ENCODE measurements around the gene HLA-DRB1.
"Not testable (repeated sequence)": the region's sequence is repeated elsewhere in the genome, so short reads cannot be mapped to it uniquely, and the experiment has no call there.

The HLA-DRB1 gene

DNA sequence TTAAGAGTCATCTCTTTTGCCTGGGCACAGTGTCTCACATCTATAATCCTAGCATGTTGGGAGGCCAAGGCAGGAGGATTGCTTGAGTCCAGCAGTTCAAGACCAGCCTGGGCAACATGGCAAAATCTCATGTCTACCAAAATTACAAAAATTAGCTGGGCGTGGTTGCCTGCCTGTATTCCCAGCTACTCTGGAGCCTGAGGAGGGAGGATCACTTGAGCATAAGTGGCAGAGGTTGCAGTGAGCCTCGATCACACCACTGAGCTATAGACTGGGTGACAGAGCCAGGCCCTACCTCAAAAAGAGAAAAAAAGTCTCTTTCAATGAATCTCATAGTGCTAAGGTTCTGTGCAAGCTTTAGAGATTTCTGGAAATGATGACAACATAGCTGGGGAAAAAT, 1.5 kb downstream of the HLA-DRB1 start:
- Mint-ChIP-seq H3K9me3 (no peaks in the 10 kb centered on the region), H3K36me3 (ENCODE audit: low read depth) (no peaks in the 10 kb centered on the region), H3K4me1 (peaks cover 11% of the 10 kb centered on the region), H3K27me3 (ENCODE audit: low read depth) (peaks cover 26% of the 10 kb centered on the region), H3K4me3 (no peak overlapping the region), H3K27ac (no peak overlapping the region)
- TF ChIP-seq, protein P1, sequence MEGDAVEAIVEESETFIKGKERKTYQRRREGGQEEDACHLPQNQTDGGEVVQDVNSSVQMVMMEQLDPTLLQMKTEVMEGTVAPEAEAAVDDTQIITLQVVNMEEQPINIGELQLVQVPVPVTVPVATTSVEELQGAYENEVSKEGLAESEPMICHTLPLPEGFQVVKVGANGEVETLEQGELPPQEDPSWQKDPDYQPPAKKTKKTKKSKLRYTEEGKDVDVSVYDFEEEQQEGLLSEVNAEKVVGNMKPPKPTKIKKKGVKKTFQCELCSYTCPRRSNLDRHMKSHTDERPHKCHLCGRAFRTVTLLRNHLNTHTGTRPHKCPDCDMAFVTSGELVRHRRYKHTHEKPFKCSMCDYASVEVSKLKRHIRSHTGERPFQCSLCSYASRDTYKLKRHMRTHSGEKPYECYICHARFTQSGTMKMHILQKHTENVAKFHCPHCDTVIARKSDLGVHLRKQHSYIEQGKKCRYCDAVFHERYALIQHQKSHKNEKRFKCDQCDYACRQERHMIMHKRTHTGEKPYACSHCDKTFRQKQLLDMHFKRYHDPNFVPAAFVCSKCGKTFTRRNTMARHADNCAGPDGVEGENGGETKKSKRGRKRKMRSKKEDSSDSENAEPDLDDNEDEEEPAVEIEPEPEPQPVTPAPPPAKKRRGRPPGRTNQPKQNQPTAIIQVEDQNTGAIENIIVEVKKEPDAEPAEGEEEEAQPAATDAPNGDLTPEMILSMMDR (IDR thresholded peaks at IDR 0.05; ENCODE audit: unreplicated experiment in 3 of 3), result no peak

DNA sequence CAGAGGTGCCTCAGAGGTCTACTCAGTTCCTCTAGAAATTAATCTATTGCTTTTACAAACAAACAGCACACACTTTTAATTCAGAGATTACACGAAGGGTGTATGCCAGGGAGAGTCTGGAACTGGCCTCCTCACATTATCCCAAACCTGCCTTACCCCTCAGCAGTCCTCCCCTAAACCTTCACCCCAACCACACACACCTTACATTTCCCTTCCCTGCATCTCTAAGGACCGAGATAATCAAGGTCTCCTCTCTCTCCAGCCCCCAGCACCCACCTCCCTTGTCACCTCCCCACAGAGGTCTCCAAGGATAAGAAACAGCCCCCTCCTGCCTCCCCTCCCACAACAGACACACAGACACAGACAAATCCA, 6.1 kb downstream of the HLA-DRB1 start:
- Mint-ChIP-seq H3K4me3 (peak overlapping the region; percentile 84 to 91 (median 86)), H3K36me3 (ENCODE audit: low read depth) (no peaks in the 10 kb centered on the region), H3K27ac (no peak overlapping the region), H3K9me3 (no peaks in the 10 kb centered on the region), H3K4me1 (peaks cover 11% of the 10 kb centered on the region), H3K27me3 (ENCODE audit: low read depth) (peaks cover 35% of the 10 kb centered on the region)
- TF ChIP-seq, protein P1 (IDR thresholded peaks at IDR 0.05; ENCODE audit: unreplicated experiment in 3 of 3), result no peak

DNA sequence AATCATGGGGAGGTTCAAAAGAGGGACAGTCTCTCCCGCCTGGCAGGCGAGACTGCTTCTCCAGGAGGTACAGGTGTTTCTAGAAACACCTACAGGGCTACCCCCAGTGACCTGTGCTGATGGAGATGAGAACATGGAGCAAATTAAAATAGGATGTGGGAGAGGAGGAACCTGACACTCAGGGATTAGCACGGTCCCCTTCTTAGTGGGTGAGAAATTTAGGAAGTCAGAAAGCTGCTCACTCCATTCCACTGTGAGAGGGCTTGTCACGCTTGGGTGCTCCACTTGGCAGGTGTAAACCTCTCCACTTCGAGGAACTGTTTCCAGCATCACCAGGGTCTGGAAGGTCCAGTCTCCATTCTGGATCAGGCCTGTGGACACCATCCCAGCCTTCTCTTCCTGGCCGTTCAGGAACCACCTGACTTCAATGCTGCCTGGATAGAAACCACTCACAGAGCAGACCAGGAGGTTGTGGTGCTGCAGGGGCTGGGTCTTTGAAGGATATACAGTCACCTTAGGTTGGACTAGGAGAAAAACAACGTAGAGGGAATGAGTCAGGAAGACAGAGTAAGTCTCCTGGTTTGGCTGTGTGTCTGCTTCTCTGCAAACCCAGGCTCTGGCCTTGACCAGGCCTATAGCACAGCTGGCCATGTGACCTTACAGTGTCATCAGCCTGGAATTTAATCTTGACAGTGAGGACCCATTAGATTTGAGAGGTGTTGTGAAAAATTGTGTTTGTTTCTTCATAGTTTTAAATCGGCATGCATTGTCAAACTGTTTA, 8.1 kb downstream of the HLA-DRB1 start:
- H3K27me3 Mint-ChIP-seq (ENCODE audit: low read depth), result peaks cover 35% of the 10 kb centered on the region
- H3K4me3 Mint-ChIP-seq, result peak overlapping the region in 2 of 3 experiments; percentile 25 to 27
- H3K4me1 Mint-ChIP-seq, result peaks cover 11% of the 10 kb centered on the region
- H3K36me3 Mint-ChIP-seq (ENCODE audit: low read depth), result no peaks in the 10 kb centered on the region
- TF ChIP-seq, protein P1 (IDR thresholded peaks at IDR 0.05; ENCODE audit: unreplicated experiment in 3 of 3), result no peak
- H3K27ac Mint-ChIP-seq, result no peak overlapping the region
- no peaks in the 10 kb centered on the region for H3K9me3 Mint-ChIP-seq

DNA sequence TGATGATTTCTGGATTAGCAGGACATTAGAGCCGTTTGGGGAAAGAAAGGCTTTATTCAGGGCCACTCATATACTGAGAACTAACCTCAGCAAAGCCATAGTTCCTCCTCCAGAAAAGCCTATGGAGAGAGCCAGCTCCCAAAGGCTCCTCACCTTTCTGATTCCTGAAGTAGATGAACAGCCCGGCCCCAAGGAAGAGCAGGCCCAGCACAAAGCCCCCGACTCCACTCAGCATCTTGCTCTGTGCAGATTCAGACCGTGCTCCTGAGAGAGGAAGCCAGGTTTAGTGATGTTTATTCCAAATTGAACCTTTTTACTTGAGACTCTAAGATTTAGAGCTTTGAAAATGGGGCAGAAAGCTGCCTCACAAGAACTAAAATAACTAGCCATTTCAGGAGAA, 9.1 kb downstream of the HLA-DRB1 start:
- Mint-ChIP-seq H3K36me3 (ENCODE audit: low read depth) (no peaks in the 10 kb centered on the region), H3K4me1 (peaks cover 11% of the 10 kb centered on the region)

DNA sequence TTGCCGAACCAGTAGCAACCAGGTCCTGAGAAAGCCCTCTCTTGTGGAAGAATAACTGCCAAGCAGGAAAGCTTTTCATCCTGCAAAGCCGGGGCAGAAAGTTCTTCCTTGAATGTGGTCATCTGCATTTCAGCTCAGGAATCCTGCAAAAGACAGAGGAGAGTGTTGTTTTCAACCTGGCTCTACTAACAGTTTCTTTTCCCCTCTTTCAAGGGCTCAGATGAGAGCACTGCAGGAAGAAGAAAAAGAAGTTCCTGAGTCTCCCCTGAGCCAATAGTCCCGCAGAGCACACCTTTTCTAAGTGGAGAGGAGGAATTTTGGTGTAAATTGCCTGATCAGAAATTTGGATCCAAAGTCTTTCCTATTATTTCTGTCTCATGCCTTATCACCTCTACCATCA, 10.7 kb downstream of the HLA-DRB1 start:
- H3K27ac Mint-ChIP-seq, result no peak overlapping the region
- H3K4me1 Mint-ChIP-seq, result peaks cover 5% of the 10 kb centered on the region
- peaks cover 16% of the 10 kb centered on the region for H3K27me3 Mint-ChIP-seq (ENCODE audit: low read depth)
- TF ChIP-seq, protein P1 (IDR thresholded peaks at IDR 0.05; ENCODE audit: unreplicated experiment in 3 of 3), result no peak
- H3K9me3 Mint-ChIP-seq, result no peaks in the 10 kb centered on the region
- no peak overlapping the region for H3K4me3 Mint-ChIP-seq
- no peaks in the 10 kb centered on the region for H3K36me3 Mint-ChIP-seq (ENCODE audit: low read depth)

More for the DNA sequence above, 9.1 kb downstream of the HLA-DRB1 start:
- Mint-ChIP-seq H3K4me3 (no peak overlapping the region), H3K9me3 (no peaks in the 10 kb centered on the region), H3K27me3 (ENCODE audit: low read depth) (peaks cover 30% of the 10 kb centered on the region), H3K27ac (no peak overlapping the region)
- TF ChIP-seq, protein P1 (IDR thresholded peaks at IDR 0.05; ENCODE audit: unreplicated experiment in 3 of 3), result no peak

DNA sequence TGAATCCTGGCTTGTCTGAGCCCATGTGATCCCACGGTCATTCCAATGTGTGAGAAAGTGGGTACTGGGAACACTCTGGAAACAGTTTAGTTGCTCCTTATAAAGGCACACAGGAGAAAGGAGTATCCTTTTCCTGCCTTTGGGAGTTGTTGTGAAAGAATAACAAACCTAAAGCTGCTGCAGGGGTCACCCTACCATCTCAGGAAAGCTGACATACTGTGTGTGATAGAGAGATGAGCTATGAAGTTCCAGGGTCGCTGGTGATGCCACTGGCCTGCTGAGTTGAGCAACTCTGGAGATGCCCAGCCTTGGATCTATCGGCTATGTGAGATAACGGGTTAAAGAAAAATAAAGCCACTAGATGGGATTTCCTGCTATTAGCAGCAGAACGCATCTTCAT, 12.2 kb downstream of the HLA-DRB1 start:
- not testable (repeated sequence) for H3K27me3 Mint-ChIP-seq (ENCODE audit: low read depth); H3K4me3 Mint-ChIP-seq

More for the DNA sequence above, 12.2 kb downstream of the HLA-DRB1 start:
- not testable (repeated sequence) for H3K4me1 Mint-ChIP-seq; H3K27ac Mint-ChIP-seq; H3K9me3 Mint-ChIP-seq; H3K36me3 Mint-ChIP-seq (ENCODE audit: low read depth)
